B cell (primary cell): ENCODE results near the gene DAGLB.

Experiments
- EZH2 ChIP-seq: IDR thresholded peaks from 2 replicates; pipeline ENCODE4 v1.6.1; 2012; ENCODE audit warnings: borderline replicate concordance, low read depth, mild to moderate bottlenecking, moderate library complexity, low read length; ENCODE audit not compliant: insufficient read depth, poor library complexity, severe bottlenecking
- TF ChIP-seq, protein P1 (sequence below): fragments of 200-600 bp; IDR thresholded peaks from one replicate; pipeline ENCODE4 v1.8.0; 2022; ENCODE audit warnings: antibody characterized with exemption, mild to moderate bottlenecking

DNA sequence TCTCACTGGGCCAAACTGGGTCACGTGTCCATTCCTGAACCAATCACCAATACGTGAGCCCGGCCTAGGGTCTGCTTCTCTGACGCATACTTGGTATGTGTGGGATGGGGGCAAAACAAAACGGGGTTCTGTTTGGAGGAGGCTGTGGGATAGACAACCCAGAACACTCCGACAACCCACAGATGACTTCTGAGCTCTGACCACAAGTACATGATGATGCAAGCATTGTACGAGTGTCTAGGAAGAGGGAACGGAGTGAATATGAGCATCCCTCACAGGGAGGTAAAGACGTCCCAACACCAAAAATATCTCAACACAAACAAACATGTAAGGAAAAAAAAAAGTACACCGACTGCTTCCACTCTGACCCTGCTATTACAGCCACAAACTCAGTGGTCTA lies 5.6 kb downstream of the DAGLB start:
- TF ChIP-seq, protein P1, sequence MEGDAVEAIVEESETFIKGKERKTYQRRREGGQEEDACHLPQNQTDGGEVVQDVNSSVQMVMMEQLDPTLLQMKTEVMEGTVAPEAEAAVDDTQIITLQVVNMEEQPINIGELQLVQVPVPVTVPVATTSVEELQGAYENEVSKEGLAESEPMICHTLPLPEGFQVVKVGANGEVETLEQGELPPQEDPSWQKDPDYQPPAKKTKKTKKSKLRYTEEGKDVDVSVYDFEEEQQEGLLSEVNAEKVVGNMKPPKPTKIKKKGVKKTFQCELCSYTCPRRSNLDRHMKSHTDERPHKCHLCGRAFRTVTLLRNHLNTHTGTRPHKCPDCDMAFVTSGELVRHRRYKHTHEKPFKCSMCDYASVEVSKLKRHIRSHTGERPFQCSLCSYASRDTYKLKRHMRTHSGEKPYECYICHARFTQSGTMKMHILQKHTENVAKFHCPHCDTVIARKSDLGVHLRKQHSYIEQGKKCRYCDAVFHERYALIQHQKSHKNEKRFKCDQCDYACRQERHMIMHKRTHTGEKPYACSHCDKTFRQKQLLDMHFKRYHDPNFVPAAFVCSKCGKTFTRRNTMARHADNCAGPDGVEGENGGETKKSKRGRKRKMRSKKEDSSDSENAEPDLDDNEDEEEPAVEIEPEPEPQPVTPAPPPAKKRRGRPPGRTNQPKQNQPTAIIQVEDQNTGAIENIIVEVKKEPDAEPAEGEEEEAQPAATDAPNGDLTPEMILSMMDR, result no peak
- no peak for TF ChIP-seq EZH2
